A549 (cell line): Measurements from ENCODE around the gene ASGR1. TPM values are rescaled to one million over a fixed set of nuclear protein-coding genes. Genes with fewer than 3 reads are reported as not detected.
"Not testable (repeated sequence)": the region's sequence is repeated elsewhere in the genome, so short reads cannot be mapped to it uniquely, and the experiment has no call there.

Experiments used
- ATAC-seq, 2 experiments: fragments of 200-7000 bp in 1 of 2; fragments of >200 bp in 1 of 2; cut with Nextera tagmentation in 1 of 2; cut with Tn5 transposase in 1 of 2; 3 replicates each; pipeline versions ENCODE4 v1.8.0 to v1.9.1; 2018 to 2020; ENCODE audit warnings: mild to moderate bottlenecking in 1 of 2, moderate library complexity in 1 of 2
- CTCF ChIA-PET: fragments of 300-600 bp; sonication (Branson Sonifier 250); formaldehyde crosslinking; extraction: SDS; loops from one replicate; lab custom pipeline; 2021; ENCODE audit warnings: antibody characterized with exemption, inconsistent platforms; lab: Yijun Ruan, JAX
- POLR2A ChIA-PET: fragments of 350-600 bp; formaldehyde crosslinking; extraction: SDS; loops from one replicate; lab custom pipeline; 2021; ENCODE audit warnings: antibody characterized with exemption, inconsistent platforms; lab: Yijun Ruan, JAX
- DNase-seq, 2 experiments: peaks; one replicate each; pipeline versions ENCODE4 v3.0.0 to v3.0.0-alpha.2; 2011 to 2016; ENCODE audit warnings: low read depth in 1 of 2, low spot score in 1 of 2
- FAIRE-seq: peaks from 2 replicates; lab custom pipeline; 2011; peaks lifted over from hg19 to GRCh38; lab: Jason Lieb, UNC
- H3K27ac ChIP-seq, 2 experiments: fragments of >200 bp; sonication (Bioruptor Twin); formaldehyde crosslinking; 3 replicates each; pipeline ENCODE4 v1.5.1; 2016 to 2017
- H3K4me1 ChIP-seq: fragments of >200 bp; sonication (Bioruptor Twin); formaldehyde crosslinking; 3 replicates; pipeline ENCODE4 v1.6.1; 2016
- H3K4me2 ChIP-seq: fragments of >200 bp; sonication (Bioruptor Twin); formaldehyde crosslinking; 3 replicates; pipeline ENCODE4 v1.6.1; 2016
- H3K4me3 ChIP-seq: fragments of >200 bp; sonication (Bioruptor Twin); formaldehyde crosslinking; 3 replicates; pipeline ENCODE4 v1.5.1; 2016
- H3K9me3 ChIP-seq: fragments of >200 bp; sonication (Bioruptor Twin); formaldehyde crosslinking; 3 replicates; pipeline ENCODE4 v1.6.1; 2016
- FOXS1 ChIP-seq: fragments of 250-450 bp; sonication (Bioruptor Pico); IDR thresholded peaks from 2 replicates; pipeline ENCODE4 v1.5.0; 2020; ENCODE audit warnings: mild to moderate bottlenecking, moderate library complexity
- GATA3 ChIP-seq: IDR thresholded peaks from 2 replicates; pipeline ENCODE4 v1.6.1; 2012; ENCODE audit warnings: borderline replicate concordance
- HDAC2 ChIP-seq: fragments of 200-600 bp; sonication (generic); IDR thresholded peaks from 2 replicates; pipeline ENCODE4 v1.6.1; 2016
- JUNB ChIP-seq: fragments of >200 bp; sonication (Bioruptor Twin); formaldehyde crosslinking; IDR thresholded peaks from 2 replicates; pipeline ENCODE4 v1.6.1; 2016
- KDM1A ChIP-seq: fragments of 200-600 bp; sonication (generic); IDR thresholded peaks from 2 replicates; pipeline ENCODE4 v1.6.1; 2016; ENCODE audit warnings: low read depth, mild to moderate bottlenecking
- MAX ChIP-seq: IDR thresholded peaks from 2 replicates; pipeline ENCODE4 v1.6.1; 2012
- PHF8 ChIP-seq: fragments of 200-600 bp; sonication (generic); IDR thresholded peaks from 2 replicates; pipeline ENCODE4 v1.6.1; 2016; ENCODE audit warnings: low read depth, mild to moderate bottlenecking, antibody characterized with exemption, moderate library complexity, borderline replicate concordance
- RAD21 ChIP-seq, 2 experiments: fragments of >200 bp in 1 of 2; sonication (Bioruptor Twin) in 1 of 2; formaldehyde crosslinking in 1 of 2; IDR thresholded peaks in 1 of 2; conservative IDR thresholded peaks in 1 of 2; 2 replicates in 1 of 2; 3 replicates in 1 of 2; pipeline ENCODE4 v1.6.1; 2012 to 2018; ENCODE audit warnings: inconsistent platforms in 1 of 2
- RARB ChIP-seq: fragments of 250-450 bp; sonication (Bioruptor Pico); IDR thresholded peaks from 2 replicates; pipeline ENCODE4 v1.8.0; 2021; ENCODE audit warnings: mild to moderate bottlenecking, moderate library complexity
- RFX5 ChIP-seq: fragments of 450-650 bp; IDR thresholded peaks from 2 replicates; pipeline ENCODE4 v1.7.1; 2014; ENCODE audit warnings: antibody characterized with exemption, mild to moderate bottlenecking, moderate library complexity
- RNF2 ChIP-seq: fragments of 200-600 bp; sonication (generic); IDR thresholded peaks from 2 replicates; pipeline ENCODE4 v1.6.1; 2016; ENCODE audit warnings: low read depth, mild to moderate bottlenecking, antibody characterized with exemption, moderate library complexity, borderline replicate concordance
- TFCP2L1 ChIP-seq: fragments of 250-450 bp; sonication (Bioruptor Pico); IDR thresholded peaks from 2 replicates; pipeline ENCODE4 v1.5.0; 2021; ENCODE audit warnings: mild to moderate bottlenecking
- WGBS: methylation state at CpG from one replicate; pipeline ENCODE4 v1.1.6; 2017; ENCODE audit errors: missing lambda C conversion rate; 5-methylcytosine and 5-hydroxymethylcytosine counted together
- polyA plus RNA-seq, 4 experiments: library from polyadenylated mRNA; depleted of rRNA in 3 of 4; stranded (reverse); fragments of >200 nt; fragmentation: RNase III in 1 of 4; extraction: RNeasy Plus Mini Kit Qiagen cat#74134 plus additional on column Dnase treatment in 1 of 4; gene quantifications; 2 replicates in 3 of 4; 3 replicates in 1 of 4; pipeline ENCODE4 v1.2.3, GENCODE V29; 2011 to 2017
- TF ChIP-seq, protein P1 (sequence below): fragments of >200 bp; sonication (Bioruptor Twin); formaldehyde crosslinking; IDR thresholded peaks from 3 replicates; pipeline ENCODE4 v1.6.1; 2016
- TF ChIP-seq, protein P2 (sequence below): fragments of >200 bp; sonication (Bioruptor Twin); formaldehyde crosslinking; IDR thresholded peaks from 2 replicates; pipeline ENCODE4 v1.6.1; 2016

Gene ASGR1
- polyA plus RNA-seq, 2 of the 4 experiments (the other 2 are of a cell fraction) = 1.6 to 2.6 TPM

DNA sequence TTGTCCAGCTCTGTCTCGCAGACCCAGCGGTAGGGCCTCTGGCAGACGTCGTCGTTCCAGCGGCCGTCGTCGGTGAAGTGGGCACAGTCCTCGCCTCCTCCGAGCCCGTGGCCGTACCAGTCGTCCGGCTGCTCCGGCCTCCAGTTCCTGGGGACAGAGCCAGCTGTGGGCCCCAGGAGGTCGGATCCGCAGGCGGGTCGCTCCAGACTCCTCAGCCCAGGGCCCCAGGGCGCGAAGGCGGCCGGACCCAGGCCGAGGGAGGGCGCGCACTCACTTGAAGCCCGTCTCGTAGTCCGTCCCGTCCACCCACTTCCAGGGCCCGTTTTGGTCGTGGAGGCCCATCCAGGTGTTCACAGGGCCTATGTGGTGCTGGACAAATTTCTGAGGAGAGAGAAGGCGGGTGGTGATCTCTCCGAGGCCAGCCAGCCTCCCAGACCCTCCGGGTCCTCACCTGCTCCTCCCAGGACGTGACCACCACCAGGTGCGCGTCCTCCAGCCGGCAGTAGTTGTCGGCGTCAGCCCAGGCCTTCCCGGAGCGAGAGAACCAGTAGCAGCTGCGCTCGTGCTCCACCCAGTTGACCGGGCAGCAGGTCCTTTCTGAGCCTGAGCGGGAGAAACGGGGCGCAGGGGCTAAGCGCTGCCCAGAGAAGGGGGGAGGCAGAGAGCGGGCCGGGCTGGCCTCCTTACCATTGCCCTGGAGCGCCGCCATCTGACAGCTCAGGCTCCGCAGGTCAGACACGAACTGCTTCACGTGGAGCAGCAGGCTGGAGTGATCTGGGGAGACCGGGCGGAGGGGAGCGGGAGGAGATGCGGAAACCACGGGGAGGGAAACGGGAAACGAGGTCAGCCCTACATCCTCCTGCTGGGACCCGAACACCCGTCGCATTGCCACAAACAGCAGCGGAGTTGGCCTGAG is 5.2 kb downstream of the ASGR1 start:
- CTCF ChIA-PET = interaction anchor here (0.6 to 1.7 kb wide), 8 partner anchors 37 to 700 kb away, joined by 3 to 12 read pairs (median 4); no protein-coding TSS in a partner anchor
- no peak overlapping the region for H3K4me3 ChIP-seq
- H3K4me2 ChIP-seq = no peak overlapping the region
- DNase-seq (no peak), ATAC-seq (no peak), FAIRE-seq (no peak)
- H3K9me3 ChIP-seq = no peaks in the 10 kb centered on the region
- H3K27ac ChIP-seq = no peak overlapping the region
- TF ChIP-seq KDM1A (no peak), RAD21 (conservative IDR thresholded peaks at IDR 0.05 in 1 of 2, IDR thresholded peaks at IDR 0.05 in 1 of 2) (no peak), MAX (no peak), RARB (no peak), RNF2 (no peak), JUNB (no peak), PHF8 (no peak), HDAC2 (no peak), GATA3 (no peak), FOXS1 (CRISPR knock-in tag) (no peak), TFCP2L1 (CRISPR knock-in tag) (no peak), RFX5 (no peak)
- TF ChIP-seq, protein P1, sequence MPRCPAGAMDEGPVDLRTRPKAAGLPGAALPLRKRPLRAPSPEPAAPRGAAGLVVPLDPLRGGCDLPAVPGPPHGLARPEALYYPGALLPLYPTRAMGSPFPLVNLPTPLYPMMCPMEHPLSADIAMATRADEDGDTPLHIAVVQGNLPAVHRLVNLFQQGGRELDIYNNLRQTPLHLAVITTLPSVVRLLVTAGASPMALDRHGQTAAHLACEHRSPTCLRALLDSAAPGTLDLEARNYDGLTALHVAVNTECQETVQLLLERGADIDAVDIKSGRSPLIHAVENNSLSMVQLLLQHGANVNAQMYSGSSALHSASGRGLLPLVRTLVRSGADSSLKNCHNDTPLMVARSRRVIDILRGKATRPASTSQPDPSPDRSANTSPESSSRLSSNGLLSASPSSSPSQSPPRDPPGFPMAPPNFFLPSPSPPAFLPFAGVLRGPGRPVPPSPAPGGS = no peak
- TF ChIP-seq, protein P2, sequence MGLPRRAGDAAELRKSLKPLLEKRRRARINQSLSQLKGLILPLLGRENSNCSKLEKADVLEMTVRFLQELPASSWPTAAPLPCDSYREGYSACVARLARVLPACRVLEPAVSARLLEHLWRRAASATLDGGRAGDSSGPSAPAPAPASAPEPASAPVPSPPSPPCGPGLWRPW = no peak
- TF ChIP-seq, all 56 proteins: peak for 0
- H3K4me1 ChIP-seq = peaks cover 18% of the 10 kb centered on the region
- POLR2A ChIA-PET = interaction anchor here (1.2 kb wide), 1 partner anchor 9 kb away, joined by 4 read pairs; no protein-coding TSS in a partner anchor
- 88% methylated on average over 58 of the region's 69 CpGs for WGBS

DNA sequence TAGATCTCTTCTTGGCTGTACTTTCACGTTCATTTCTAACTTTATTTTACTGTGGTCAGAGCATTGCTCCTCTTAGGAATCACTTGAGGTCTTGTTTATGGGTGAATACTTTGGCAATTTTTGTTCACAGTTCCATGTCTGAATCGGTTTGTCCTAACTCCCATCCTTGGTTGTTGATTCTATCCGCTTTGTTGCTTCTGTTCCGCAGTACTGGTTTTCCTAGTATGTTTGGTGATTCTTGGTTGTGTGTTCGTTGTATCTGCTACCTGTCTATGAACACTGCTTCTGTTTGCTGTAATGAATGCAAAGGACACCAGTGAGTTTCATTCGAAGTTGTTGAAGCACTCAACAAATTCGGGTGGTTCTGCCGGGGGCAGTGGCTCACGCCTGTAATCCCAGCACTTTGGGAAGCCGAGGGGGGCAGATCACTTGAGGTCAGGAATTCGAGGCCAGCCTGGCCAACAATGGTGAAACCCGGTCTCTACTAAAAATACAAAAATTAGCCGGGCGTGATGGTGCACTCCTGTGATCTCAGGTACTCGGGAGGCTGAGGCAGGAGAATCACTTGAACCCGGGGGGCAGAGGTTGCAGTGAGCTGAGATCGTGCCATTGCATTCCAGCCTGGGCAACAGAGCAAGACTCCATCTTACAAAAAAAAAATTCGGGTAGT is 6.5 kb downstream of the ASGR1 start:
- ChIA-PET CTCF (interaction anchor here (0.8 to 1.7 kb wide), 5 partner anchors 121 to 151 kb away, joined by 3 to 12 read pairs (median 3); no protein-coding TSS in a partner anchor), POLR2A (interaction anchor here (1.2 kb wide), 1 partner anchor 8 kb away, joined by 4 read pairs; no protein-coding TSS in a partner anchor)
- FAIRE-seq, ATAC-seq, H3K4me3 ChIP-seq, DNase-seq, H3K27ac ChIP-seq, H3K4me2 ChIP-seq, H3K4me1 ChIP-seq, H3K9me3 ChIP-seq: not testable (repeated sequence)
- WGBS = 73% methylated on average over 18 of the region's 18 CpGs

GRCh38 chr17:7169565-7169908 is 9.6 kb downstream of the ASGR1 start:
- H3K27ac ChIP-seq, DNase-seq, ATAC-seq, FAIRE-seq, H3K4me3 ChIP-seq, H3K4me2 ChIP-seq, H3K4me1 ChIP-seq, H3K9me3 ChIP-seq, POLR2A ChIA-PET: not testable (repeated sequence)
- 90% methylated on average over 7 of the region's 7 CpGs for WGBS
- CTCF ChIA-PET = interaction anchor here (0.6 to 11.3 kb wide), 4 partner anchors 9 to 121 kb away, joined by 3 to 177 read pairs (median 4); partner anchors contain the start of gene SLC16A11
